Stimulated activated CD4-positive, alpha-beta T cell treated with anti-CD3 and anti-CD28 coated beads, Interleukin-12 subunit alpha, Interleukin-12 subunit beta, amount 100 ng/mL, for 48 hours (primary cell): ENCODE data around the gene OMD.

Experiments
- DNase-seq, 3 donors: peaks; one replicate each; pipeline ENCODE4 v3.0.0-alpha.2; 2020; ENCODE audit warnings: low read depth in 2 of 3, low spot score in 1 of 3

Gene OMD

DNA sequence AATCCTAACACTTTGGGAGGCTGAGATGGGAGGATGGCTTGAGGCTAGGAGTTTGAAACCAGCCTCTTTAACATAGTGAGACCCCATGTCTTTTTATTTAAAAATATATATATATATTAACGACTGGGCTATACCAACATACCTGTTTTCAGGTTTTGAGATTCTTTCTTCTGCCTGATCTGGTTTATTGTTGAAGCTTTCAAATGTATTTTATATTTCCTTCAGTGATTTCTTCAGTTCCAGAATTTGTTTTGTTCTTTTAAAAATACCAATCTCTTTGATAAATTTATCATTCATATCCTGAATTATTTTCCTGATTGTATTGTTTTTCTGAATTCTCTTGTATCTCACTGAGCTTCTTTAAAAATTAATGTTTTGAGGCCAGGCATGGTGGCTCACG is 51.1 kb downstream of the OMD start:
- no peak for DNase-seq

DNA sequence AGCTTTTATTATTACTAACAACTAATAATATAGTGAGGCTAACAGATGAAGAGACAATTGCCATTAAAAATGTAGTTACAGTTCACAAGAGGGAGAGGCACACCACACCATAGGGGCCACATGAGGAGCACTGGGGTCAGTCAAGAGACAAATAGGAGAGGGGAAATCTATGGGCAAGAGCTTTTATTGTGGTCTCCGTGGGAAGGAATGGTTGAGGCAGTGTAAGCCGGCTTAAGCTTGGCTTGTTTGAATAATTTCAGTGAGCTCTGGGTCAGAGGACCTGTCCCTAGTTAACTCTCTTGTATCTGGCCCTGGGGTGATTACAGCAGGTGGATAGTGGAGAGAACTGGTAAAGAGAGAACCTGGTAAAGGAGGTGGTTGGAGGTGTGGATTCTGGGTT is 55.2 kb downstream of the OMD start:
- no peak for DNase-seq
